Neutrophil (primary cell): Measurements from ENCODE around the gene BRIP1.
"Not testable (repeated sequence)": the region's sequence is repeated elsewhere in the genome, so short reads cannot be mapped to it uniquely, and the experiment has no call there.

ENCODE experiments used
- H3K27ac ChIP-seq: fragments of 200-600 bp; sonication (generic); 2 replicates; pipeline ENCODE4 v1.5.1; 2016; ENCODE audit warnings: mild to moderate bottlenecking, moderate library complexity
- H3K27me3 ChIP-seq: fragments of 200-600 bp; sonication (generic); 2 replicates; pipeline ENCODE4 v1.6.0; 2016; ENCODE audit warnings: mild to moderate bottlenecking
- H3K36me3 ChIP-seq: fragments of 200-600 bp; sonication (generic); 2 replicates; pipeline ENCODE4 v1.5.1; 2017
- H3K4me1 ChIP-seq, 2 experiments: fragments of 200-600 bp in 1 of 2; sonication (generic) in 1 of 2; 1 replicate in 1 of 2; 2 replicates in 1 of 2; pipeline versions ENCODE4 v1.5.1 to v1.6.1; 2013 to 2016; ENCODE audit warnings: low read depth in 1 of 2, low read length in 1 of 2, mild to moderate bottlenecking in 1 of 2, moderate library complexity in 1 of 2; ENCODE audit not compliant: control insufficient read depth in 1 of 2, insufficient read depth in 1 of 2
- H3K4me3 ChIP-seq, 2 experiments: fragments of 200-600 bp in 1 of 2; sonication (generic) in 1 of 2; 1 replicate in 1 of 2; 2 replicates in 1 of 2; pipeline ENCODE4 v1.5.1; 2013 to 2016; ENCODE audit warnings: low read depth in 1 of 2, low read length in 1 of 2, mild to moderate bottlenecking in 1 of 2, moderate library complexity in 1 of 2
- H3K9me3 ChIP-seq: fragments of 200-600 bp; sonication (generic); 2 replicates; pipeline ENCODE4 v1.5.1; 2016
- CTCF ChIP-seq: fragments of 200-600 bp; sonication (generic); IDR thresholded peaks from 2 replicates; pipeline ENCODE4 v1.5.1; 2016; ENCODE audit warnings: antibody characterized with exemption

Gene BRIP1

GRCh38 chr17:61728297-61728836 lies 135.0 kb downstream of the BRIP1 start:
- TF ChIP-seq CTCF: no peak
- no peak overlapping the region for H3K27ac ChIP-seq
- no peaks in the 10 kb centered on the region for H3K4me1 ChIP-seq
- H3K36me3 ChIP-seq: peaks cover 9% of the 10 kb centered on the region
- H3K27me3 ChIP-seq: no peaks in the 10 kb centered on the region
- H3K4me3 ChIP-seq: no peak overlapping the region
- H3K9me3 ChIP-seq: no peaks in the 10 kb centered on the region

- H3K9me3 ChIP-seq, H3K27me3 ChIP-seq, H3K36me3 ChIP-seq: not testable (repeated sequence)
Measured at GRCh38 chr17:61727798-61728197, 135.5 kb downstream of the BRIP1 start.

GRCh38 chr17:61726977-61727376 lies 136.4 kb downstream of the BRIP1 start:
- no peak overlapping the region for H3K4me3 ChIP-seq
- no peaks in the 10 kb centered on the region for H3K9me3 ChIP-seq
- no peaks in the 10 kb centered on the region for H3K27me3 ChIP-seq
- H3K36me3 ChIP-seq: peaks cover 9% of the 10 kb centered on the region
- no peak overlapping the region for H3K27ac ChIP-seq
- no peaks in the 10 kb centered on the region for H3K4me1 ChIP-seq
- TF ChIP-seq CTCF: no peak

More at GRCh38 chr17:61727798-61728197, 135.5 kb downstream of the BRIP1 start:
- not testable (repeated sequence) for H3K4me1 ChIP-seq, H3K27ac ChIP-seq, H3K4me3 ChIP-seq

- Histone ChIP-seq H3K36me3 (peaks cover 7% of the 10 kb centered on the region), H3K4me3 (no peak overlapping the region), H3K27me3 (no peaks in the 10 kb centered on the region), H3K4me1 (no peaks in the 10 kb centered on the region), H3K9me3 (no peaks in the 10 kb centered on the region), H3K27ac (no peak overlapping the region)
- no peak for TF ChIP-seq CTCF
Measured at GRCh38 chr17:61724777-61725176, 138.6 kb downstream of the BRIP1 start.

- no peak overlapping the region for H3K4me3 ChIP-seq
- no peak overlapping the region for H3K27ac ChIP-seq
- H3K36me3 ChIP-seq: peaks cover 5% of the 10 kb centered on the region
- H3K27me3 ChIP-seq: no peaks in the 10 kb centered on the region
- H3K9me3 ChIP-seq: no peaks in the 10 kb centered on the region
- TF ChIP-seq CTCF: no peak
- H3K4me1 ChIP-seq: no peaks in the 10 kb centered on the region
Measured at GRCh38 chr17:61723914-61724313, 139.4 kb downstream of the BRIP1 start.

- Histone ChIP-seq H3K36me3 (peaks cover 5% of the 10 kb centered on the region), H3K27me3 (no peaks in the 10 kb centered on the region), H3K9me3 (no peaks in the 10 kb centered on the region), H3K27ac (no peak overlapping the region), H3K4me1 (no peaks in the 10 kb centered on the region), H3K4me3 (no peak overlapping the region)
- TF ChIP-seq CTCF: no peak
Measured at GRCh38 chr17:61723183-61723582, 140.1 kb downstream of the BRIP1 start.
